HG02642 (cell line): ENCODE results near the gene GLIS1.

Experiments used
- ATAC-seq: cut with Tn5 transposase; IDR thresholded peaks from one replicate; pipeline ENCODE4 v1.9.1; 2021; ENCODE audit warnings: mild to moderate bottlenecking; ENCODE audit not compliant: unreplicated experiment, poor library complexity

The GLIS1 gene

DNA sequence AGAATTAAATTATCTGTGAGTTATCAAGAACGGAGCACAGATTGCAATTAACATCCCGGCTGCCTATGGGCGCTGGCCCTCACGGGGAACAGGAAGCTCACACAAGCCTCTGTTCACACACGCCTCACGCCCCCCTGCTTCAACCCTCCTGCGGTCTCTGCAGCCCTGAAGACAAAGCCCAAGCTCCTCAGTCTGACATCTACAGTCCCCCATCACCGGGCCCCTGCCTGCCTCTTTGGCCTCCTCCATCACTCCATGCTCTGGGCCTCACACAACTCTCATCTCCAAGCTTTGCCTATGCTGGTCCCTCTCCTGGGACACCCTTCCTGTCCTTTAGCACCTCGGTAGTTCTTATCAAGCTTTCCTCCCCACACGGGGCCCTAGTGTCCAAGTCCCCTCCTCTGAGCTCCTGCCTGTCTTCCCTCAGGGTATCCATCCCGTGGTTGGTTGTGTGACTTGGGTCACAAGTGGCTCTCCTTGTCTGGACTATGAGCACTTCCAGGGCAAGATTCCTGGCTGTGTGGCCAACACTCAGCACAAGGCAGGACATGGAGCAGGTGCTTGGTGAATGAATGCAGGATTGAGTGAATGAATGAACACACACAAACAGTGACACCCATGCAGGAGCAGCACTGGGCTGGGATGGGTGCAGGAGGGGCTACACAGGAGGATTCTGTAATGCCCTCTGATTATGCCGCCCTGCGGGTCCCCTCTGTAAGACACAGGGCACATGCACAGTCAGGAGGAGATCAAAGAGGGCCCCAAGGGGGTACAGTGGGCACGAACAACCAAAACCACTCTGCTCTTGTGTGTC is 163.6 kb downstream of the GLIS1 start:
- ATAC-seq = no peak

DNA sequence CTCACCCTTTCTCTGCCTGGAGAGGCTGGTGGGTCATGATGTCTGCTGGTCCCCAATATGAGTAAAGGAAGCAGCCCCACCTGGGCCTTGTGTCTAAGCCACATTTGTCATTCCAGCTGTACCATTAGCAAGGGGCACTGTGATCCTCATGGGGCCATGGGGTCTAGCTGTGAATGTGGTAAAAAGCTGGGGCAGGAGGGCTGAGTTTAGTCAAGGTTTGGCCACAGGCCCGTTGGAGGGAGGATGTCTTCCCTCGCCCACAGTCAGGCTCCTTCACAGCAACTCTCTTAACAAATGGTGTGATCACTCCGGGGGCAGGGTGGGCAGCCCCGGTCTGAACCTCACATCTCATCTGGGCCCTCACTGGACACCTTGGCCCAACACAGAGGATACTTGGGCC is 164.3 kb downstream of the GLIS1 start:
- no peak for ATAC-seq

- no peak for ATAC-seq
Observed at GRCh38 chr1:53573931-53574330, 165.0 kb downstream of the GLIS1 start.

DNA sequence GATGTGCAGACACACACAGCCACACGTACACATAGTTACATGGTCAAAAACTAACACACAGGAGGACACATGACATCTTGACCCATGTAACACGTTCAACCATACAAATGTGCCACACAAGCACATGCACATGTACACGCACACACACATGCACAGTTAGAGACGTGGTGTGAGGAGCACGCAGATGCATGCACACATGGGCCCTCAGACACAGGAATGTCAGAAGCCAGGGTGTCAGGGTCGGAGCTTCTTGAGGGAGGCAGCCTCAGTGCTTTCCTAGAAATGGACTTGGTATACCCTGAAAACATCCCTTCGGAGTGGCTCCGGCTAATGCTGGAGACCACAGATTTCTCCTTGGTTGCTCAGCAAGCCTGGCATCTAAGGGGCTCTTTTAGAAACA is 165.4 kb downstream of the GLIS1 start:
- ATAC-seq = no peak

DNA sequence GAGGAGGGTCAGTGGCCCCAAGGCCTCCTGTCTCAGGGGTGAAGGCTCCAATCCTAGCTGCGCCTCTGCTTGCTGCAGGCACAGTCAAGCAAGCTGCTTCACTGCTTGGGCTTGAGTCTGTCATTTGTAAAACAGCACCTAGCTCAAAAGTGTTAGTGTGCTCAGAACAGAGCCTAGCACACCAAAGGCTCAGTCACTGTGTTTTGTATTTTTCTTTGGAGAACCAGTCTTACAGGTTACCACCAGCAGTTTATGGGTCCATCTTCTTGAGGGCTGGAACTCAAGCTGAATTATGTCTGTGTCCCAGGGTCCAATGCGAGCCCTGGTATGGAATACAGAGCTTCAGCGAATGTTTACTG is 166.2 kb downstream of the GLIS1 start:
- ATAC-seq = no peak

- ATAC-seq = no peak
Observed at GRCh38 chr1:53572065-53572814, 166.7 kb downstream of the GLIS1 start.

DNA sequence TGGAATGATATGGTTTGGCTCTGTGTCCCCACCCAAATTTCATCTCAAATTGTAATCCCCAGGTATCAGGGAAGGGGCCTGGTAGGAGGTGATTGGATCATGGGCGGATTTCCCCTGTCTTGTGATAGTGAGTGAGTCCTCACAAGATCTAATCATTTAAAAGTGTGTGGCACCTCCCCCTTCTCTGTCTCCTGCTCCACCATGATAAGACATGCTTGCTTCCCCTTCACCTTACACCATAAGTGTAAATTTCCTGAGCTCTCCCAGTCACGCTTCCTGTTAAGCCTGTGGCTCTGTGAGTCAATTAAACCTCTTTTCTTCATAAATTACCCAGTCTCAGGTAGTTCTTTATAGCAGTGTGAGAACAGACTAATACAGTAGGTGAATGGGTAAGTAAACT is 170.4 kb downstream of the GLIS1 start:
- ATAC-seq = no peak

DNA sequence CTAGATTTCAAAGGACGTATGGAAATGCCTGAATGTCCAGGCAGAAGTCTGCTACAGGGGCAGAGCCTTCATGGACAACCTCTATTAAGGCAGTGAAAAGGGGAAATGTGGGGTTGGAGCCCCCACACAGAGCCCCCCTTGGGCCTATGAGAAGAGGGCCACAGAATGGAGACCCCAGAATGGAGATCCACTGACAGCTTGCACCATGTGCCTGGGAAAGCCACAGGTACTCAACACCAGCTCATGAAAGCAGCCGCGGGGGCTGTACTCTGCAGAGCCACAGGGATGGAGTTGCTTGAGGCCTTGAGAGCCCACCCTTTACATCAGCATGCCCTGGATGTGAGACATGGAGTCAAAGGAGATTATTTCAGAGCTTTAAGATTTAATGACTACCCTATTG is 171.1 kb downstream of the GLIS1 start:
- no peak for ATAC-seq

GRCh38 chr1:53567450-53567849 is 171.5 kb downstream of the GLIS1 start:
- ATAC-seq = no peak

DNA sequence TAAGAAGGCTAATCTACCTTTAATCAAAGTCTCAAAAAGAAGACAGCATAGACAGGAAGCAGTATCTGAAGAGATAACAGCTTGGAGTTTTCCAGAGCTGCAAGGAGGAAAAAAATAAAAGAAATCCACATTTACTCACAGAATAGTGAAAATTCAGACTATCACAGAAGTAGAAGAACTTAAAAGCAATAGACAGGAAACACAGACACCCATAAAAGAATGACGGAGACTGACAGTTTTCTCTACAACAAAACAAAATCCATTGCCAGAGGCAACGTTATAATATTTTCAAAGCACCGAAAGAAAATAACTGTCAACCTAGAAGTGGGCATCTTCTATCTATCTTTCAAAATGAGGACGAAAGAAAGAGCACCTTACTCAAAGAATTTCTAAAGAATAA is 175.4 kb downstream of the GLIS1 start:
- ATAC-seq = no peak

DNA sequence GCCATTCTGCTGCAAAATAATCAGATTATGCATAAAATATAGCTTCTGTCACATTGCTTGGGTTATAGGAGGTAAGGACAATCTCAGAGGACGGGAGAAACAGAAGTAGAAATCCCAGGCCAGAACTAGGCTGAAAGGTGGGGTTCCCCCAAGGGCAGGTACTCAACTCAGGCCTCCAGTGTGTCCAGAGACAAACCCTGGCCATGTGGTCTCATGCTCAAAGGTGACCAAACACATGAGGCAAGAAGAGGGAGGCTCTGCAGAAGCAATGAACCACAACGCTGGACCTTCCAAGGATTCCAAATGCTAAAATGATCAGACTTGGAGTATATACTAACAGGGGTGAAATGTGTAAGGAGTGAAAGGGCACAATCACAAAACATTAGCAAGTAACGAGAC is 176.0 kb downstream of the GLIS1 start:
- ATAC-seq = no peak

DNA sequence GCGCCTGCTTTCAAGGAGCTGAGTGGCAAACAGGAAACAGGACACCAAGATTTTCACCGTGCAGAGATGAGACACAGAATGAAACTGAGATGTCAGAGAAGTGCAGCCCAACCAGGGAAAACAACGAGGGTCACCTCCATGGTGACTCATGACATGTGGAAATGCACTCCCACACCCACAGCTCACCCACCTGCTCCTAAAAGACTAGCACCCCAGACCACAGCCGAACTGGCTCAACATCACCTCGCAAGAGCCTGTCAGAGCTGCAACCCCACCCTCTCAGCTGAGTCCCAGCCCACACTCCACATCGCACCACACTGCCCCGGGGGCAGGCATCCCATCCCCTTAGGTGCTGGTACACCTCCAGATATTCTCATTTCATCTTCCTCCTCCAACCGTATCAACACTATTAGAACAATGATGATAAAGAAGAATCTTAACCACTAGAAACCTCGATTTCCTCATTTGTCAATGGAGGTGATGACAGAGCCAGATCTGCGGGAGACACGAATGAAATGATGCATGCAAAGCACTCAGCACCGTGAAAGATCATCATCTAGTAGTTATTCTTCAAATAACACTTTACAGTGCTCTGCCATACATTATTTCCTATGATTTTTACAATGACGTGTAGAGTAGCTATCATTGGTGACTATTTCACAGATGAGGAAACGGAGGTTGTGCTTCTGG is 176.5 kb downstream of the GLIS1 start:
- ATAC-seq = no peak

- no peak for ATAC-seq
Observed at GRCh38 chr1:53561503-53562105, 177.4 kb downstream of the GLIS1 start.

- no peak for ATAC-seq
Observed at GRCh38 chr1:53560581-53561502, 178.1 kb downstream of the GLIS1 start.

DNA sequence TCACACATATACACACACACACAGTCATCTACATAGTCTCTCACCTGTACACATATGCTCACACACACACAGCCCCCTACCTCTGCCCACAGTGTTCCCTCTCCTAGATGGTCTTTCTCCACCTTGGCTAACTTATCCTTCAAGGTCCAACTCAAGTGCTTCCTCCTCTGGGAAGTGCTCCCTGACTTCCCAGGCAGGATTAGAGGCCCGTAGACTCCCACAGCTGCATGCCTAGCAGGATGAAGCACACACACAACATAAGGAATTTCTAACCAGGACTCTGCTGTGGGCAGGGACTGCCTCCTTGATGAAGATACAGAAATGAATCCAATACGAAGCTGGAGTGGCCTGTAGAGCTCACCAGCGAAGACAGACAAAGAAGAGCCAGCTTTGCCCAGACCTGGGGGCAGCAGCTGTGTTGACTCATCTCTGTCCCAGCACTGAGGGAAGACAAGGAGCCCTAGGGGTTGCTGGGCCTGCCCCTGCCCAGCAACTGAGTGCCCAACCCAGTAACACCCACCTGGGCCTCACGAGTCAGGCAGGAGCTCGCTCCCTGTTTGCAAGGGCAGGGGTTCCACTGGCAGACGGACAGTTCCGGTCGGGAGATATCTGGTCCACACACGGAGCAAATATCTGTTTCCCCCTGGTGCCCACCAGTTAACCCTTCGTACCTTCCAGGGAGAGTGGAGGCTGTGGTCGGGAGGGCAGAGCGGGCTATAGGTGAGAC is 178.9 kb downstream of the GLIS1 start:
- ATAC-seq = no peak

DNA sequence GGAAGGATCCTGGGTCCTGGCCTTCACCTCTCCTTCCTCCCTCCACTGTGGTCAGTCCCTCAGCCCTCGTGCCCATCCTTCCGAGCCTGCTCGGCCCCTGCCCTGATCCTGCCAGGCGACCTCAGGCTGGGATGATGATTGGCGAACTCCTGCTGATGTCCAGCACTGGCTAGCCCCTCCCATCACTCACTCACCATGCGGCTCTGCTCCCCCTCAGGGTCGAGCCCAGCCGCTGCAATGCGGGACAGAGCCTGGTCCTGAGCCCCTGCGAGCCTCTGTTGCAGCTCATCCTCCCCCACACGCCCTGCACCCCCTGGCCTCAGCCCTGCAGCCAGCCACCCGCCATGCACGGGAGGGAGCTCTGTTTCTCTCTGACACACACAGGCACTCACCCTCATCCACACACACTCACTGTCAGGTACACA is 179.6 kb downstream of the GLIS1 start:
- no peak for ATAC-seq

GRCh38 chr1:53558739-53559315 is 180.1 kb downstream of the GLIS1 start:
- ATAC-seq = no peak

- no peak for ATAC-seq
Observed at GRCh38 chr1:53557830-53558738, 180.9 kb downstream of the GLIS1 start.
